Peyer's patch (tissue), 4 donors: Measurements from ENCODE around the gene TVP23C.
"Not testable (repeated sequence)": the region's sequence is repeated elsewhere in the genome, so short reads cannot be mapped to it uniquely, and the experiment has no call there.

Source experiments
- CTCF ChIP-seq, 6 experiments: fragments of 450-650 bp in 4 of 6; fragments of 200-600 bp in 2 of 6; sonication (generic) in 1 of 6; IDR thresholded peaks; one replicate each; pipeline ENCODE4 v1.5.1; 2017 to 2019; ENCODE audit warnings: antibody characterized with exemption in 6 of 6, mild to moderate bottlenecking in 3 of 6, moderate library complexity in 1 of 6
- POLR2A ChIP-seq, 2 donors: fragments of 450-650 bp; IDR thresholded peaks; one replicate each; pipeline ENCODE4 v1.5.1; 2017; ENCODE audit warnings: antibody characterized with exemption in 2 of 2, mild to moderate bottlenecking in 2 of 2, moderate library complexity in 2 of 2

GRCh38 chr17:15592960-15593359 lies 29.7 kb upstream of the TVP23C start:
- TF ChIP-seq CTCF, POLR2A (IDR thresholded peaks at IDR 0.05): not testable (repeated sequence)
